ENCODE results near the gene TRIM61.
"Not testable (repeated sequence)": the region's sequence is repeated elsewhere in the genome, so short reads cannot be mapped to it uniquely, and the experiment has no call there.

TRIM61 gene

GRCh38 chr4:164955107-164955805, 22.2 kb downstream of the TRIM61 start:
- TF ChIP-seq, protein P1, sequence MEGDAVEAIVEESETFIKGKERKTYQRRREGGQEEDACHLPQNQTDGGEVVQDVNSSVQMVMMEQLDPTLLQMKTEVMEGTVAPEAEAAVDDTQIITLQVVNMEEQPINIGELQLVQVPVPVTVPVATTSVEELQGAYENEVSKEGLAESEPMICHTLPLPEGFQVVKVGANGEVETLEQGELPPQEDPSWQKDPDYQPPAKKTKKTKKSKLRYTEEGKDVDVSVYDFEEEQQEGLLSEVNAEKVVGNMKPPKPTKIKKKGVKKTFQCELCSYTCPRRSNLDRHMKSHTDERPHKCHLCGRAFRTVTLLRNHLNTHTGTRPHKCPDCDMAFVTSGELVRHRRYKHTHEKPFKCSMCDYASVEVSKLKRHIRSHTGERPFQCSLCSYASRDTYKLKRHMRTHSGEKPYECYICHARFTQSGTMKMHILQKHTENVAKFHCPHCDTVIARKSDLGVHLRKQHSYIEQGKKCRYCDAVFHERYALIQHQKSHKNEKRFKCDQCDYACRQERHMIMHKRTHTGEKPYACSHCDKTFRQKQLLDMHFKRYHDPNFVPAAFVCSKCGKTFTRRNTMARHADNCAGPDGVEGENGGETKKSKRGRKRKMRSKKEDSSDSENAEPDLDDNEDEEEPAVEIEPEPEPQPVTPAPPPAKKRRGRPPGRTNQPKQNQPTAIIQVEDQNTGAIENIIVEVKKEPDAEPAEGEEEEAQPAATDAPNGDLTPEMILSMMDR (IDR thresholded peaks at IDR 0.05; ENCODE audit: control insufficient read depth, insufficient read depth, low read depth, low read length, missing control alignments) = no peak
- no peak overlapping the region for H3K4me3 ChIP-seq (ENCODE audit: control insufficient read depth, low read depth, low read length)
- no peak for DNase-seq (ENCODE audit: low read depth)

DNA sequence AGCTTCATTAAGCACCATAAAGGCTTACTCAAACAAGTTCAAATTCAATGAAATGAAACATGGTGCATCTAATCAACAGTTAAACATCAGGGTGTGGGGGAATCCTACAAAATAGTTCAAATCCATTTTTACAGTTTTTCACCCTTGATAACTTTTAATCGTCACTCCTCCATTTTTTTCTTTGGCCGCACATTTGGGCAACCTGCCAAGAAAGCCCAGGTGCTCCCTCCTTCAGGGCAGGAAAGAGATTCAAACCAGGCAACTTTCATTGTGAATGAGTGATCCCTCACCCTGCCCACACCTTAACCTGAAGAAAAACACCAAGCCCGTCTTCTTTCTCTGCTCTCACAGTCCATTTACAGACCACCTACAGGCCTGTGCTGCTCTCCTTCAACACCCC, 24.9 kb downstream of the TRIM61 start:
- DNase-seq (ENCODE audit: low read depth) = no peak
- TF ChIP-seq, protein P1 (IDR thresholded peaks at IDR 0.05; ENCODE audit: control insufficient read depth, insufficient read depth, low read depth, low read length, missing control alignments) = no peak
- H3K4me3 ChIP-seq (ENCODE audit: control insufficient read depth, low read depth, low read length) = no peak overlapping the region

GRCh38 chr4:164949448-164950143, 27.9 kb downstream of the TRIM61 start:
- no peak for DNase-seq (ENCODE audit: low read depth)
- TF ChIP-seq, protein P1 (IDR thresholded peaks at IDR 0.05; ENCODE audit: control insufficient read depth, insufficient read depth, low read depth, low read length, missing control alignments) = no peak
- no peak overlapping the region for H3K4me3 ChIP-seq (ENCODE audit: control insufficient read depth, low read depth, low read length)

DNA sequence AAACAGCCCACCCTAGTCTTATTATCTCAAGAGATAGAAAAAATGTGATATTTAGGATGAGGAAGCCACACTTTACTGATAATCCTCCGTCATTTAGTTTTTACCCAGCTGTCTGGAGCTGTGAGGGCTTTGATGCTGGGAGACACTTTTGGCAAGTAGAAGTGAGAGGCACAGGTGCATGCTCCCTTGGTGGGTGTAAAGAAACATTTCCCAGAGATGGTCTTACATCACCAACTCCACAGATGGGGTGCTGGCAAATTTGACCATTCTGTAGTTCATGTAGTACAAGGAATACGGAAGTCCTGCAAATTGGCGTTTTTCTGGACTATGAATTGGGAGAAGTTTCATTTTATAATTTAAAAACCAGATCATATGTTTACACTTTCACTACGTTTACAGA, 28.5 kb downstream of the TRIM61 start:
- TF ChIP-seq, protein P1 (IDR thresholded peaks at IDR 0.05; ENCODE audit: control insufficient read depth, insufficient read depth, low read depth, low read length, missing control alignments) = no peak
- no peak overlapping the region for H3K4me3 ChIP-seq (ENCODE audit: control insufficient read depth, low read depth, low read length)
- no peak for DNase-seq (ENCODE audit: low read depth)

GRCh38 chr4:164948006-164948405, 29.5 kb downstream of the TRIM61 start:
- not testable (repeated sequence) for DNase-seq (ENCODE audit: low read depth); H3K4me3 ChIP-seq (ENCODE audit: control insufficient read depth, low read depth, low read length)

DNA sequence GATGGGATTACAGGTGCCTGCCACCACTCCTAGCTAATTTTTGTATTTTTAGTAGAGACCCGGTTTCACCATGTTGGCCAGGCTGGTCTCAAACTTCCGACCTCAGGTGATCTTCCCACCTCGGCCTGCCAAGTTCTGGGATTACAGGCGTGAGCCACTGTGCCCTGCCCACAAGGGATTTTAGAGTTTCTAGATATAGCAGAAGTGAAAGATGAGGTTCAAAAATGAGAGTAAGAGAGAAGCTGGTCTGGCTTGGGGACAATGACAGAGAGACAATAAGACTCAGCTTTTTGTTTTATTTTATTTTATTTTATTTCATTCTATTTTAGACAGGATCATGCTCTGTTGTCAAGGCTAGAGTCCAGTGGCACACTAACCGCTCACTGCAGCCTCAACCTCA, 30.6 kb downstream of the TRIM61 start:
- no peak overlapping the region for H3K4me3 ChIP-seq (ENCODE audit: control insufficient read depth, low read depth, low read length)
- DNase-seq (ENCODE audit: low read depth) = no peak
- TF ChIP-seq, protein P1 (IDR thresholded peaks at IDR 0.05; ENCODE audit: control insufficient read depth, insufficient read depth, low read depth, low read length, missing control alignments) = no peak

DNA sequence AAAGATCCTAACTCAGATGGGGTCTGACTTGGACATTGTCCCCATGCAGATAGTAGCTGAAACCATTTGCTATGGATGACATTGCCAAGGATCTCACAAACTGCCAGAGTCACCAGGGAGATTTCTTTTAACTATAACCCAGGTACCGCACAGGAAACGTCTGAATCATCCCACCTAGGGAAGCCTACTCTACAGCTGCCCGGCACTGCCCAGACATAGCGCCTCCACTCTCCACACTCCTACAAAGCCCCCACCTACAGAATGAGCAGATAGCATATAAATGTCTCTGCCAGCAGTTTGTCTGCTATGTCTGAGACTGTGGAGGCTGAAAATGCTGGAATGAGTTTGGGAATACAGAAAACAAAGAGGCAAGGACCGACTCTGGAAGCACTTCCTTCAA, 32.3 kb downstream of the TRIM61 start:
- H3K4me3 ChIP-seq (ENCODE audit: control insufficient read depth, low read depth, low read length) = no peak overlapping the region
- no peak for DNase-seq (ENCODE audit: low read depth)
- TF ChIP-seq, protein P1 (IDR thresholded peaks at IDR 0.05; ENCODE audit: control insufficient read depth, insufficient read depth, low read depth, low read length, missing control alignments) = no peak
